ENCODE results near the gene KCNN4.

DNA sequence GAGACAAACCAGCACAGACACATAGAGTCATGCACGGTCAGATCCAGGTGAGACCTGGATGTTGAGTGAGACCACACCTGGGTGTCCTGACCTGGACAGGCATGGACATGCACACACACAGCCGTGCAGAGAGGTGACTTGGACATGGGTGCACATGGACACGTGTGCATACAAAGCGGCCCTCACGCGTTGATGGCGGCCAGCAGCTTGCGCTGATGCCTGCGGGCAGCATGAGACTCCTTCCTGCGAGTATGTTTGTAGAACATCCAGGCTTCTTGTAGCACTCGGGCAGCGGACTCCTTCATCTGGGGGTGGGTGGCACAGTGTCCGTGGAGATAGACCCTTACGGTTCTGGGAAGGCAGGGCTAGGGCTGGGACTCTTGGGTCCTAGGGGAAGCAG, 11.5 kb downstream of the KCNN4 start:
- TF ChIP-seq, protein P1, sequence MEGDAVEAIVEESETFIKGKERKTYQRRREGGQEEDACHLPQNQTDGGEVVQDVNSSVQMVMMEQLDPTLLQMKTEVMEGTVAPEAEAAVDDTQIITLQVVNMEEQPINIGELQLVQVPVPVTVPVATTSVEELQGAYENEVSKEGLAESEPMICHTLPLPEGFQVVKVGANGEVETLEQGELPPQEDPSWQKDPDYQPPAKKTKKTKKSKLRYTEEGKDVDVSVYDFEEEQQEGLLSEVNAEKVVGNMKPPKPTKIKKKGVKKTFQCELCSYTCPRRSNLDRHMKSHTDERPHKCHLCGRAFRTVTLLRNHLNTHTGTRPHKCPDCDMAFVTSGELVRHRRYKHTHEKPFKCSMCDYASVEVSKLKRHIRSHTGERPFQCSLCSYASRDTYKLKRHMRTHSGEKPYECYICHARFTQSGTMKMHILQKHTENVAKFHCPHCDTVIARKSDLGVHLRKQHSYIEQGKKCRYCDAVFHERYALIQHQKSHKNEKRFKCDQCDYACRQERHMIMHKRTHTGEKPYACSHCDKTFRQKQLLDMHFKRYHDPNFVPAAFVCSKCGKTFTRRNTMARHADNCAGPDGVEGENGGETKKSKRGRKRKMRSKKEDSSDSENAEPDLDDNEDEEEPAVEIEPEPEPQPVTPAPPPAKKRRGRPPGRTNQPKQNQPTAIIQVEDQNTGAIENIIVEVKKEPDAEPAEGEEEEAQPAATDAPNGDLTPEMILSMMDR (IDR thresholded peaks at IDR 0.05; ENCODE audit: extremely low read depth in 1 of 2, insufficient read depth in 1 of 2, low read depth in 1 of 2, low read length in 2 of 2): no peak
- TF ChIP-seq EZH2 (IDR thresholded peaks at IDR 0.05; ENCODE audit: borderline replicate concordance, low read depth, low read length, severe bottlenecking) (no peak), GATA2 (IDR thresholded peaks at IDR 0.05; ENCODE audit: insufficient read depth, insufficient read length, low read depth, low read length) (no peak), POLR2A (IDR thresholded peaks at IDR 0.05; ENCODE audit: low read depth, low read length) (no peak), POLR2AphosphoS5 (IDR thresholded peaks at IDR 0.05; ENCODE audit: insufficient read depth, low read depth, low read length) (no peak)
